HG03108 (cell line): ENCODE measurements around the gene MOGAT2.
"Not testable (repeated sequence)": the region's sequence is repeated elsewhere in the genome, so short reads cannot be mapped to it uniquely, and the experiment has no call there.

ENCODE experiments used
- ATAC-seq: cut with Tn5 transposase; IDR thresholded peaks from one replicate; pipeline ENCODE4 v1.9.1; 2021; ENCODE audit warnings: moderate library complexity; ENCODE audit not compliant: unreplicated experiment

Gene MOGAT2

GRCh38 chr11:75717608-75718418 lies at the start of gene MOGAT2:
Gene MOGAT2 (plus strand): TSS chr11:75717838. CDS start chr11:75717889, 51 bp downstream.
- no peak for ATAC-seq

GRCh38 chr11:75668451-75669297 lies 49.0 kb upstream of the MOGAT2 start, which contains the start of gene MAP6:
Gene MAP6 (minus strand): TSS chr11:75669038. CDS start chr11:75668369, 669 bp downstream.
- no peak for ATAC-seq

GRCh38 chr11:75673977-75674582 lies 43.6 kb upstream of the MOGAT2 start:
- ATAC-seq: no peak

- peak; percentile 54 for ATAC-seq
Measured at GRCh38 chr11:75677275-75677674, 40.4 kb upstream of the MOGAT2 start.

- ATAC-seq: no peak
Measured at GRCh38 chr11:75677909-75678308, 39.7 kb upstream of the MOGAT2 start.

GRCh38 chr11:75678620-75679259 lies 38.9 kb upstream of the MOGAT2 start:
- ATAC-seq: no peak

GRCh38 chr11:75679566-75679965 lies 38.1 kb upstream of the MOGAT2 start:
- no peak for ATAC-seq

GRCh38 chr11:75683856-75684255 lies 33.8 kb upstream of the MOGAT2 start:
- ATAC-seq: not testable (repeated sequence)

GRCh38 chr11:75689863-75690609 lies 27.6 kb upstream of the MOGAT2 start:
- ATAC-seq: no peak

- ATAC-seq: no peak
Measured at GRCh38 chr11:75691804-75692203, 25.8 kb upstream of the MOGAT2 start.

- no peak for ATAC-seq
Measured at GRCh38 chr11:75697906-75698581, 19.6 kb upstream of the MOGAT2 start.

- ATAC-seq: no peak
Measured at GRCh38 chr11:75700940-75701339, 16.7 kb upstream of the MOGAT2 start.

GRCh38 chr11:75703695-75704237 lies 13.9 kb upstream of the MOGAT2 start:
- ATAC-seq: no peak

- ATAC-seq: no peak
Measured at GRCh38 chr11:75705541-75705940, 12.1 kb upstream of the MOGAT2 start.

GRCh38 chr11:75706260-75706729 lies 11.3 kb upstream of the MOGAT2 start:
- ATAC-seq: no peak

GRCh38 chr11:75714211-75714610 lies 3.4 kb upstream of the MOGAT2 start:
- ATAC-seq: no peak

- no peak for ATAC-seq
Measured at GRCh38 chr11:75715688-75716087, 1.9 kb upstream of the MOGAT2 start.

GRCh38 chr11:75716659-75717058 lies 979 bp upstream of the MOGAT2 start:
- no peak for ATAC-seq
